ENCODE results near the gene SHISAL1.
A peak's percentile ranks its signal among the peaks of the same experiment; 100 is the strongest.

The SHISAL1 gene
- 0 to 0.32 (median 0) reads per million in 18 experiments for total RNA-seq

DNA sequence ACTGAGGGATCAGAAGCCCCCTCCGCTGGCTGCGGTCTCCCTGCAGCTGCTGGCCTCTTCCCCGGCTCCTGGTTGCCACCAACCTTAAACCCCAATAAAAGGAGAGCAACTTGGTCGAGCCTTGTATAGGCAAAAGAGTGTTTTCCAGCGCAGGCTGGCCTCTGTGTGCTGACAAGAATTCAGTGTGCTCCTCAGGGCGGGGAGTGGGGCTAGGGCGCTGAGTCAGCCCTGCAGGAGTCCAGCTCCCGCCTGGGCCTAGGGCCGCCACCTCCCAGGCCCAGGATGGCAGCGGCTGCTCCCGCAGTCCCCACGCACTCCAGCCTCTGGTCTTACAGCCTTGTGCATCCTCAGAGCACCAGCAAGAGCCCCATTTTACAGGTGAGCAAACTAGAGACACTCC lies at the start of gene SHISAL1:
TSS of gene SHISAL1 (minus strand) at position 186 of the 400 bp plus-strand sequence. CDS start 12,006 bp downstream, outside the sequence.
- no peak for DNase-seq

DNA sequence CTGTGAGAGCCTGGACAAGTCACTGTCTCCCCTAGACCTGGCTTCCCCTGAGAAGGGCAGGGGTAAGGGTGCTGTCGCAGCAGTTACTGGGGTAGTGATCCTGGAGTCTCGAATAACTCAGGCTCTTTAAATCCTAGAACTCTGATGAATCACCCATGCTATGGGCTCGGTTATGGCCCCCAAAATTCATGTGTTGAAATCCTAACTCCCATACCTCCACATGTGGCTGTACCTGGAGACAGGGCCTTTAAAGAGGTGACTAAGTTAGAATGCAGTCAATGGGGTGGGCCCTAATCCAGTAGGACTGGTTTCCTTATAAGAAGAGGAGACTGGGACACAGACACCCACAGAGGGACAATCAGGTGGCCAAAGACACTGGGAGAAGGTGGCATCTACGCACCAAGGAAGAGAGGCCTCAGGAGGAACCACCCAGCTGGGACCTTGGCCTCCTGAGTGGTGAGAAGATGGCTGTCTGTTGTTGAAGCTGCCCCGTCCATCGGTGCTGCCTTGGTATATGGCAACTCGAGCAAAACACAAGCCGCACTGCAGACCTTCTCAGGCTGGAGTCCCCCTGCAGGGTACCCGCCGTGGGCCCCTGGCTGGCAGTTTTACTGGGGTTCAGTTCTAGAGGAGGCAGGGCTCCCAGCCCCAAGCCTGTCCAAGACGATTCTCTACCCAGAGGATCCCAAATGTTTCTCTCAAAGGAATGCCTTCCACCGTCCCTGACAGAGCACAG lies 48.8 kb upstream of the SHISAL1 start:
- no peak for DNase-seq

DNA sequence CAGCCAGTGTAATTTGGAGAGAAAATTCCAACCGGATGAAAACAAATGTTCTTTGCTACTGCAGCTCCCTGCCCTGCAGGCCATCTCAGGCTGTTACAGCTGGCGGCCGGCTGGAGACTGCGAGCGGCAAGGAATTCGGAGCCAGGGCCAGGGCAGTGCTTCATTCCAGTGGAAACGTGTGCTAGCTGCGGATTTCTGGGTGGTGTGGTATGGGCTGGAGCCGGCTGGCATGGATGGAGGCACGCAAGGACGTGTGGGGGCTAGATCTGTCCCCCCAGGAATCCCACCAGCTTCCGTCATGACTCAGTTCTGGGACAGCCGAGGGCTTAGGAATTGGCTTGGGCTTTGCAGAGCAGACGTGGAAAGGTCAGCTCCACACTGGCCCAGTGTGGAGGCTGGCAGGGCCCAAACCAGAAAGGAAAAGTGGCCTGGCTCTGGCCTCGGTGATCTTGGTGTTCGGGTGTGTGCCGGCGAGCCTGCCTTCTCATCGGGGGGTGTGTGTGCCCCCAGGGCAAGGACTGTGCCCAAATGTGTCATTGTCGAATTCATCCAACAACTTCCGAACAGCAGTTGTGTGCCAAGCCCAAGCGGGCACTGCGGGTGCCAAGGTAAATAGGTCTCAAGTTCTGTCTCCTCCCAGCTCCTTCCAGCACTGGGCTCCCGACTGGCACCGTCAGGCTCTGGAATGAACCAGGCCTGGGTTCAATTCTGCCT lies 48.1 kb upstream of the SHISAL1 start:
- no peak for DNase-seq

DNA sequence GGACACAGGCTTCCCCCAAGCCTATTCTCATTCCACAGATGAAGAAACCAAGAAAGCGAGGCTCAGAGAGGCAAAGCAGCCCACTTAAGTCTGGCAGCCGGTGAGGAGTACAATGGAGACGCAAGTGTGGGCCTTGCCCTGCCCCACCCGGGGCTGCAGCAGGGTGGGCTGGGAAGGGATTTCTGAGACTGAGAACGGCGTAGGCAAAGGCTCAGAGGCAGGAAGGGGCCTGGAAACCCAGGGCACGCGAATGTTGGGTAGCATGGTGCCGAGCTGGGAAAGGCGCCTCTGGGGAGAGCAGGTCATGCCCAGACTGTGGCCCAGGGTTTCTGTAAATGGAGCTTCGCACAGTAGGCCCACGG lies 47.5 kb upstream of the SHISAL1 start:
- no peak for DNase-seq

DNA sequence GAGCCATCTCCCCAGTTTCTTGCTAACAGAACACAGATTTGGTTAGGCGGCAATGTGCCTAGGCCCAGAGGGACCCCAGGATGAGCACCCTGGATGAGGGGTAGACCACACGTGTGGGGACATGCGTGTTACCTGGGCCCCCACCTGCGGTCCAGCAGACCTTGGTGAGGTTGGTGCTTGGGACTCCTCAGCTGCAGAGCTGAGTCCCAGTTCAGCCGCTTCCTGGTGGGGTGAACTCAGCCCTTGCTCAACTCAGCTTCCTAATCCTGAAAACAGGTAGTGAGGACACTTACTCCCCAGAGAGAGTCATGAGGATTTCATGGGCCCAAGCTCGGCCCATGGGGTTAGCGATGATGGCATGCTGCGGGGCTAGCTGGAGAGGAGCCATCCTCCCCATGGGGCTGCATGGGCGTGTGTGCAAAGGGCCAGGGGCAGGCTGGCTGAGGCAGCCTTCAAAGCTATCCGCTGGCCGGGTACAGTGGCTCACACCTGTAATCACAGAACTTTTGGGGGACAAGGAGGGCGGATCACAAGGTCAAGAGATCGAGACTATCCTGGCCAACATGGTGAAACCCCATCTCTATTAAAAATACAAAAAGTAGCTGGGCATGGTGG lies 46.9 kb upstream of the SHISAL1 start:
- peak; percentile 33 to 41 for DNase-seq

DNA sequence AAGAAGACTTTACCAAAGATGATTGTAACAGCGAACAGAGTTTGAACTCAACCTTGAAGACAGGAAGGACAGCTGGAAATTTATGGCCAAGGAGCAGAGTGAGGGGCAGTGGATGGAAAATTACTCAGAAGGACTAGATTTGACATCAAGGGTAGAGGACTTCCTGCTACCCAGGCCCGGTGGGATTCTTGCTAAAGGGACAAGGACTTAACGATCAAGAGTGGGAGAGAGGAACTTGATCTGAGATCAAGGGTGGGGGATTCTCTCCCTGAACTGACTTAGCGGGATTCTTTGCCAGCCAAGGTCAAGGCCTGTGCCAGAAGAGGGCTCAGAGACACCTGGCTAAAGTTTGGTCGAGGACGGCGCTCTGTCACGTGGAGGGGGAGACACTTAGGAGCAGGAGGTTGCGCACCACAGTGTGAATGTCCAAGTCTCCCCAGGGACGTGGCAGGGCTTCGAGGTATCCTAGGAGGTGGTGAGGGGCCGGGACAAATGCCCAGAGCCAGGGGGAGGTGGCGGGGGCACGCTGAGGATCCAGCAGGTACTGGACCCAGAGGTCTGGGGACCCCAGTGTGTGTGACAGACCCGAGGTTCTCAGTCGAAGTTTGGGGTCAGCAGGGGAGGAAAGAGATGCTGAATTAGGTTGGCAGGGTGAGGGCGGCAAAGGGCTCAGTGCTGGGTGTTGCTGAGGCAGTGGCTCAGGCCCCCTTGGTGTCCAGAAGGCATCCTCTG lies 46.1 kb upstream of the SHISAL1 start:
- no peak for DNase-seq

DNA sequence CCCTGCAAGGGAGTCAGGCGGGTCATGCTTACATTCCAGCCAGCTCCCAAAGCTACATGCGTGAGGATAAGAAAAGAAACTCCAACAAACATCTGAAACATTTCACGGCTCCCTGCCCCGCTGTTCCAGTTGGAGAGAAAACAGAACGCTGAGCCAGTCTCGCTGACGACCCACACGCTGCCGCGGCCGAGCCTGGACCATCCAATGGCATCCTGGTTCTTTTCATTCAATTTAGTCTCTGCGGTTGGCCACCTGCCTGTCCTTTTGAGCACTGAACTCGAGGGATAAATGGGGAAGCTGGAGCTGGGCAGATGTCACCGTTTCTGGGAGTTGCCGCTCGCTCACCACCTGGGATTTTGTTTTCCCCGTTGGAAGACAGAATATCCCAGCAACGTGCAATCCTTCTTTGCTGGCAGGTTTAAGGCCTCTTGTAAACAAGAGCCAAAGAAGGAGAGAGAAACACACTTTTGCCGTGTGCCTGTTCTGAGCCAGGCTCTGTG lies 45.3 kb upstream of the SHISAL1 start:
- no peak for DNase-seq

DNA sequence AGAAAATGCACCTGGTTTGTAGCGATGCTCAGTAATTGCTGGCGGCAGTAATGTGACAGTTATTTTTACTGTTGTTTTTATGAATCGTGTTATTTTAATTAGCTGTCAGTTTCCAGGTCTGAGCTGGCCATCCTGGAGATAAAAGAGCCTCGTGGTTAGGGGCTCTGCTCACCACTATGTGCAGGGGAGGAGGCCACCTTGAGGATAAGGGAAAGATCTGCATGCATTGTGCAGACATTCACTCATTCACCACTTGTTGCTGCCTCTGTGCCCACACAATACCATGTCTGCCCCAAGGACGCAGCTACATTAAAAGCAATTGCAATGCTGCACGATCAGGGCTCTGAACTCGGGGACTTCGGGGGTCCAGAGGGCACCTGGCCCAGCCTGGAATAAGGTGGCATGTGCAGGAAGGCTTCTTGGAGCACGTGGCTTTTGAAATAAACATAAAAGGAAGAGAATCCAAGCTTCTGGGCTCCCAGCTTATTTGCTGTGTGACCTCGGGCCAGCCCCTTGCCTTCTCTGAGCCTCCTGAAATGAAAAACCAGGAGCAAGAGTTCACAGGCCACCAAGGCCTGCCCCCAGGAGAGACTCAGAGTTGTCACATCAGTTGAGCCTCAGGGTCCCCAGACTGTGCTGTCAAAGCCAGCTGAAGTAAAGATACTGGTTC lies 44.7 kb upstream of the SHISAL1 start:
- no peak for DNase-seq

DNA sequence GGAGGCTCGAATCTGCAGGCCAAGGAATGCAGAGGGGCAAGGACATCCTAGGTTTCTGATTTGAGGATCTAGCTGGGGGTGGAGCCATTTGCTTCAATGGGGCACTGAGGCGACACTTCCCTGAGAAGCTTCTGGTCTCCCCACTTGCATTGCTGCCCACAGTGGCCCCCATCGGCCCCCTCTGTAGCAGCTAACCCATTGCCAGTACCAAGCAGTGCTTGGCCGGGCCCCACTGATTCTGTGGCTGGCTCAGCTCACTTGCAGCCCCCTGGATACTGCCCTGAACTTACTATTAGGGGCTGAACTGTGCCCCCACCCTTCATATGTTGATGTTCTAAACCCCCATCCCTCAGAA lies 42.9 kb upstream of the SHISAL1 start:
- no peak for DNase-seq

DNA sequence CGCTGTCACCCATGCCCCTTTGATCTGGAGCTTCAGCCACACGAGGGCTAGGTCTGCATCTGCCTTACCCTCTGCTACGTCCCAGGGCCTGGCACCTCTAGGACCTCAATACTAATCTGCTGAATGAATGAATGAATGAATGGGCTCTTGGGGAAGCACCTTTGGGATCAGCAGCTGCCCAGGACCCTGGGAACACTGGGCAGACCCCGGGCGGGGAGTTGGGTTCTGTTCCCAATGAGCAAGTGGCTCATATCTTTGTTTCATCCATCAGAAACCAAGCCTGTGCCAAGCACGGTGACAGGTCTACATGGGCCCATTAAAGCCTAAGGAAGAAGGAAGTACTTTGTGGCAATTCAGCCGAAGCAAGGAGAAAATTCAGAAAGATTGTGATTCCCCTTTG lies 41.5 kb upstream of the SHISAL1 start:
- DNase-seq = no peak

DNA sequence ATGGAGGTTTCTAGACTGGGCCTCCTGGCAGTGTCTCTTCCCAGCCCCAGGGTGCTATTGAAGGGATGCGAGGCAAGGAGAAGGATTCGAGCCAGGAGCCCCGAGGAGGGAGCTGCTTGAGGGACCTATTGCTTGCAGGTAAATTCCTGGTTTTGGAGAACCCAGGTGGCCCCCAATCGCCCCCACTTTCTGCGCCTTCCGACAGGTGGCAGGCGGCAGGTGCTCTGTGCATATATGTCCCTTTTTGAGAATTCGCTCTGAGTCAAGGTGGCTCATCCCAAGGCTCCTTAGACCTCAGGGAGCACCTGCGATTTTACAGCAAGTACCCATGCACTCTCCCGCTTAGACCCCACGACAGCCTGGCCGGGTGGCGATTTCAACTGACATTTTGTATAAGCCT lies 40.3 kb upstream of the SHISAL1 start:
- DNase-seq = no peak

DNA sequence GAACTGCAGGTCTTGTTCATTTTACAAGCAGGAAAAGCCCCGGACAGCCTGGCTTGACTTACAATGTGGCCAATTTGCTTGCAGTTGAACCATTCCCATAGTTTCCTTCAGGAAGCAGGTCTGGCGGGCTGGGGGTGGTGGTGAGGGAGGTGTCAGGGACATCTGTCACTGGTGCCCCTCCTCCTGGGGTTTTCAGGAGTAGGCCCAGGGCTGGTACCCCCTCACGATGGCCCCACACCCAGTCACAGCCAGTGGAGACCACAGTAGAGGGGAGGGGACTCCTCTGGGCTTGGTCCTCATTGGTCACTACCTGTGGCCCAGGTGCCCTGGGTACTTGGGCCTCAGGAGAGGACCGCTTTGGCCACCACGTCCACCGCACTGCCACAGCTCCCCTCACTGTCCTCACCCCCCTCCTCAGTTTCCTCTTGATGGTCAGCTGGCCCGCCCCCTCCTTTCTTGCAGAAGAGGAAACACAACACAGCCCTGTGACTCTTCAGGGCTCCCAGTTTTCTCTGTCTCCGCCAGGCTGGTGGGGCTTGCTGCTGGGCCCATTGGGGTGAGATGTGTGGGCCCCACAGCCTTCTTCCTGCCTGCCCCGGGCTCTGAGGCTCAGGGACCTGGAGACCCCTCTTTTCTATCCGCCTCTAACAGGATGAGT lies 39.8 kb upstream of the SHISAL1 start:
- peak in 1 of 2 donors; percentile 57 for DNase-seq

DNA sequence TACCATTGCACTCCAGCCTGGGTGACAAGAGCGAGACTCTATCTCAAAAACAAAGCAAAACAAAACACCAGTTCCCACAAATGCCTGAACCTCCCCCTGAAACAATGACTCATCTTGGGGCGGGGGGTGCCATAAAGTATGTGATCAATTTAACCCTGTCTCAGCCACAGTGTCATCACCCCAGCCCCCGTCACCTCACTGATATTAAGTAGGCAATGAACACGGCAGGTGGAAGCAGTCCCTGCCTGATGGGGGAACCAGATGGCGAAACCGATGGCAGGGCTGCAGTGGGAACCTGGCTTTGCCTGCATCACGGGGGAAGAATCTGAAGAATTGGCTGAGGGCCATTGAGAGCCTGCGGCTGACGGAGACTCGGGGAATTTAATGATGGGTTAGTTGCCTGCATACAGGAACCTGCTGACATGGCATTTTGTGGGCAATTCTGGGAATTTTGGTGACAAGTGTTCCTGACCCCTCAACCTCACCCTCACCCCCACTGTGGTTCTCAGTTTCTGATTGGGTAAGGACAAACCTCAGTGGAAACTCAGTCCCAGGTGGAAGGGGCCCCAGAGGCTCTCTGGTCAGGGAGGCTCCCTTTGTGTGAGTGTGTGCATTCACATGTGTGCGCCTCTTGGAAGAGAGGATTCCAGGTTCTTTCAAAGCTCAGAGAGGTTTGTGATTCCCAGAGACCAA lies 39.1 kb upstream of the SHISAL1 start:
- DNase-seq = peak in 1 of 2 donors; percentile 9

DNA sequence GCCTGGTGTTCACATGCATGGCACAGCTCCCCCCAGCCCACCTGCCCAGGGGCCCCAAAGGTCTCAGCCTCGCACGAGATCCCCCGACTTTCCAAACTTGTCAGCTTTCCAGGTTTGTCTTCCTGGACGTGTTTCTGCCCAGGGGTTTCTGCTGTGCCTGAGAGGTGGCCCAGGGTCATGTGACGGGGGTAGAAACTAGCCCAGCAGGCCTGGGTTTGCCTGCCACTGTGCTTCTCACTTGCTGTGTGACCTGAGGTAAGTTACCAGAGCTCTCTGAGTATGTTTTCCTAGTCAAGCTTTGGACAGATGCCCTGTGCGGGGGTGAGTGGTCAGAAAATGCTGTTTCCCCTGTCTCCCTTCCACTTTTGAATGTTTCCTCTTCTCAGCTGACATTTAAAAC lies 38.3 kb upstream of the SHISAL1 start:
- no peak for DNase-seq

DNA sequence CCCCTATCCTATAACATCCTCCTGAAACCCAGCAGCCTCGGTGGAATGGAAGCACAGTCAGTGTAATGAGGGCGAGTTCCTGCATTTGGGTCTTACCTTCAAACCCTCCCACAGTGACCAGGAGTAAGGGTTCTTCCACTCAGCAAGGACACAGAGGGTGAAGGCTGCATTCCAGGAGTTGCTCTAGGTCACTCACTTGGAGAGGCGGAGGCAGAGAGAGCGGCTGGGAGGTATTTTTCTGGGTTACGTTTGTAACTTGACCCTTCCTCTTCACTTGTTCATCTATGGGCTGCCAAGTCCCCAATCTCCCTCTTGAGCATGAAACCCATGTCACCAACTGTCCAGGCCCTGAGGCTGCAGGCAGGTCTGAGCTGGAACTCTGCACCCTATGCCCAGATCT lies 36.8 kb upstream of the SHISAL1 start:
- no peak for DNase-seq

DNA sequence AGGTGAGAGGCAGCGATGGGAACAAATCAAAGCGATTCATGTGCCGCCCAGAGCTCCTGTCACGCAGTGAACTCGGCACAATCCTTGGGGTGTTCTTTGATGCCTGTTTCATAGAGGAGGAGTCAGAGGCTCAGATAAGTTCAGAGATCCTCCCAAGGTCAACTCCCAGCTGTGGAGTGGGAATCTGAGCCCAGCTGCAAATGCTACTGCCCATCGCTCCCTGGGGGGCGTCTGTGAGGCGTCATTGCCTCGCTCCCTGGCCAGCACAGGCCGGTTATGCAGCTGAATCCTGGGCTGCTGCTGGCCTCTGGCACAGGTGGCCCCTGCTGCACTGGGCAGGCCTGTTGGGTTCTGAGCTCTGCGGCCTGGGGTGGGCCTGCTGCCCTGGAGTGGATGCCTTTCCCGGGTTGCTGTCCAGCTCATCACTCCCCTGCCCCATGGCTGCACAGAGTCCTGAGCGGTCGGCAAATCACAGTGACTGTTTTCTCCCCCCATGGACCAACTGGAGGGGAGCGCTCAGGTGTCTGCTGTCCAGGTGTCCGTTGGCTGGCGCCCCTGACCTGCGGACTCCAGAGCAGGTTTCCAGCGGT lies 36.3 kb upstream of the SHISAL1 start:
- DNase-seq = no peak

DNA sequence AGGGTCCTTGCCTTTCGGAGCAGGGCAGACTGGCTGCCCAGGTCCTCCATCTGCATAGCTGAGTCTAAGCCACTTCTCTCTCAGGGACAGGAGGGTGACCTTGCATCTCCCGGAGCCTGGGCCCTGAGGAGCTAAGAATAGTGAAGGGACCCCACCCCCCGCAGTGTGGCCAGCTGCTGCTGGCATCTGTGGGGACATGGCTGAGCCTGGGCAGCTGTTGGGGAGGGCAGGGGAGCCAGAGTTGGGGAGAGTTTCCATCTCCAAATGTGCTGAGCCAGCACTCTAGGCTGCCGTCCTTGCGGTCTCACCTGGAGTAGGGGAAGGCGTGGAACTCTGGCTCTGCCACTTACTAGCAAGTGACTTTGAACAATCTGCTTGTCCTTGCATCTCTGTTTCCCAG lies 34.8 kb upstream of the SHISAL1 start:
- no peak for DNase-seq

DNA sequence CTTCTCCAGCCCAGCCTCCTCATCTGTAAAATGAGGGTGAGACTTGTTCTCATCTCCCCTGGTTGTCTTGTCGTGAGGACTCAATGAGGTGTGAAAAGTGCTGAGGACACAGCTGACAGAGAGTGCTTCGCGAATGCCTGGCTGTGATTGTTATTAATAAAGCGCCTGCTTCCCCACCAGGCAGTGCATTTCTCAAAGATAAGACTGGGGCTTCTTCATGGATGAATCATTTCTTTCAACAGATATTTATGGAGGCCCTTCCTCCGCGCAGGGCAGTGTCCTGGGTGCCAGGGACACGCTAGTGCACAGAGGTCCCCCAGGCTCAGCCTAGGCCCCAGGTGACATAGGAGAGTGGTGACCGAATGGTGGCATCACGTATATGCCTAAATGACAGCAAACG lies 34.3 kb upstream of the SHISAL1 start:
- DNase-seq = no peak

DNA sequence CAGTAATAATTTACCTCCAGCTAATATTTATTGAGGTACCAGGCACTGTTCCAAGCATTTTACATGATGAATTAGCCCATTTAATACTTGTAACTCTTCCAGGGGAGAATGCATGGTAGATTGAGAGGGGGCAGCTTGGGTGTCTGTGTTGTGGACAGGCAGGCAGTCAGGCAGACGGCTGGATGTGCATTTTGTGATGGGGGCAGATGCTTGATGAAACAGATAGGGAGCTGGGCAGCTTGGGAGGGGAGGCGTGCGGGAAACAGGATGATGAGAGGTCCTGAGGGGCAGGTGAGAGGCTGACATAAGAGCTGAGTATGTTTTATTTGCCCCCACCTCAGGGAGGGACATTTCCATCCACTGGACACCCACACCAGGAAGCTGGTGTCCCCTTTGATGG lies 33.1 kb upstream of the SHISAL1 start:
- DNase-seq = no peak

DNA sequence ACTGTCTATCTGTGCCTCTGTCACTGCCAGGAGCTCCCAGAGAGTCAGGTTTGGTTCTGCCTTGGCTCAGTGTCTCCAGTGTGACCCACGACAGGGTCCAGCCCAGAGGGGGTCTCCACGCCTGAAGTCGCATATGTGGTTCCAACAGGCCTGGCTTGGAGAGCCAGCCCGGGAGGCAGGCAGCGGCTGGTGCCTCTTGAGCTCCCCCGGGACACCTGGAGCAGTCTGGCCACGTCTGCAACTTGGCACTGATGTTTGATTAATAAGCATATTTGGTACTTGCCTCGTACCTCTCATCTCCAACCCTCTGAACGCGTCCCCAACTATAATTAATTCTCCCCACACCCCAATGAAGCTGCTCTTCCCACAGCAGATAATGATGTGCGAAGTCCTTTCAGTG lies 31.7 kb upstream of the SHISAL1 start:
- DNase-seq = no peak

Measured in inflammatory macrophage (primary cell).